Measurements from ENCODE around the gene IZUMO1R.
"Not testable (repeated sequence)": the region's sequence is repeated elsewhere in the genome, so short reads cannot be mapped to it uniquely, and the experiment has no call there.

Gene IZUMO1R

DNA sequence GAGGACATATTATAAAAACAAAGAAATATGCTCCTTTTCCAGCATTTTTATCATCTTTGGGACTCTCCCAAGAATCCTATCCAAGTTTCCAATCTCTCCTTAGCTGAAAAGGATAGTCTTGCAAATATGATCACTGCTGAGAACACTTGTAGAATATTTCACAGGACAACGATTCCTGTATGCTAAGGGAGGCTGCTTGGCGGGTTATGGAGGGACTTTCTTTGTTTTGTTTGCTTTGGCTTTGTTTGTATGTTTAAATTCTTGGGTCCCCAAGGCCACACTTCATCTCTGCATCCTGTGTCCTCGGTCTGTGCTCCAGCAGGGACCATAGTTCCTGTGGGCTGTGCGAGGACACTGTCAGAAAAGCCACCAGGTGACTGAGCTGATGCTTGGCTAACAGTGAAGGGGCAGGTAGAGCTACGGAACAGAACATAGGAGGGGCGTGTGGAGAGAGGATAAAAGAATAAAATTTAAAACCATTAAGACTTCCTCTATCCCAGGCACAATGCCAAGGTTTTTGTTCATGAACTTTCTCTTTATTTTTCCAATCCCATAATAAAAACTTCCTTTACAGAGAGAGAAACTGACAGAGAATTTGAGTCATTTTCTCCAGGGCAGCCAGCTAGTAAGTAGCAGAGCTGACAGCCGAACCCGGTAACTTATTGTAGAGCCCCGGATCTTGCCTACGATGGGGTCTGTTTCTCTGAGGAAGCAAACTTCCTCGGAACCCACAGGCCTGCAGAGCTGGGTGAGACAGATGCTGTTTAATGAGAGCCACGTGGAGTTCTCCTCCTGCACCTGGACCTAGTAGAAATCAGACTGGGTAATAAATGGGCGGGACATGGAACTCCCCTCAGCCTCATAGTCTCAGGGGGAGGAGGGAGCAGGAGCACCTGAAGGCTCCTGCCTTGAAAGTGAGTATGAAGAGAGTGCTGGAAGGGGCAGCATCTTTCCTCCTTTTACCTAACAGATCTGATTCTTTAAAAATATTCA is at the start of gene IZUMO1R:
Gene IZUMO1R, plus strand, starts transcription at position 615 of the 993 bp plus-strand sequence. CDS start 1,057 bp downstream, outside the sequence.
- no peak for DNase-seq

DNA sequence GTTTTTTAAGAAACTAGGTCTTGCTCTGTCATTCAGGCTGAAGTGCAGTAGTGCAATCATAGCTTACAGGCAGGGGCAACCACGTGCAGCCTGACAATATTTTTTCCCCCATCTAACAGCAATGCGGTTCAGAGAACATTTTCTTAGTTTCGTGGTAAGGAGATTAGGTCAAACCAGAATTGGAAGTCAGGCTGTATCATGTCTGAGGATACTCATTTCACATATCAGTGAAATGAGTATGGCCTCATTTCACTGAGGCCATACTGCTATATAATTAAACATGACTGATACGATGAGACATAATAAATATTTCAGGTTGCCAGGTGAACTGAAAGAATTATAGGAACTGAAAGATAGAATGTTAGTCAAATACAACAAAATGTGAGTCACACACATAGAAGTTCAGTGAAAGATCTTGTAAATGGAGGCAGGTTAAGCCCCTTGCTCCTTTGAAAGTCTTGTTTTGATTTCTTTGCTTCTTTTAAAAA is 32.5 kb upstream of the IZUMO1R start:
- DNase-seq: no peak

GRCh38 chr11:94272738-94273313 is 31.6 kb upstream of the IZUMO1R start:
- DNase-seq: no peak

DNA sequence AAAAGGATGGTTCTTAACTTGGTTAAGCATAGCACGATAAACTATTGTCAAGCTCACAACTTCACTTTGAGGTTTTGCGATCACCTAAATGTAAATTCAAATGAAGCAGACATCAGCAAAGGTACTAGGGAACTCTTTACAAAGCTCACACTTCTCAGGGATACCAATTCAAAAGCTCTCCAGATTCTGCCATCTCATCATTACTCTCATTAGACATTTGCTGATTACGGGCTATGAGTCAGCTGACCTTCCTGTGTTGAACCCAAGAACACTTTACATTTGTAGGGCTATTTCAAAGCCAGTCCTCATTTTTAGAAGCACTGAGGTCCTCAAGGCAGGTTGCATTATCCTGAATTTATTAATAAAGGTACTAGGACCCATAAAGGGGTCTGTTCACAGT is 28.4 kb upstream of the IZUMO1R start:
- DNase-seq: no peak

- no peak for DNase-seq
These were observed 27.4 kb upstream of the IZUMO1R start for GRCh38 chr11:94276943-94277342.

- DNase-seq: not testable (repeated sequence)
These were observed 26.2 kb upstream of the IZUMO1R start for GRCh38 chr11:94278207-94278606.

DNA sequence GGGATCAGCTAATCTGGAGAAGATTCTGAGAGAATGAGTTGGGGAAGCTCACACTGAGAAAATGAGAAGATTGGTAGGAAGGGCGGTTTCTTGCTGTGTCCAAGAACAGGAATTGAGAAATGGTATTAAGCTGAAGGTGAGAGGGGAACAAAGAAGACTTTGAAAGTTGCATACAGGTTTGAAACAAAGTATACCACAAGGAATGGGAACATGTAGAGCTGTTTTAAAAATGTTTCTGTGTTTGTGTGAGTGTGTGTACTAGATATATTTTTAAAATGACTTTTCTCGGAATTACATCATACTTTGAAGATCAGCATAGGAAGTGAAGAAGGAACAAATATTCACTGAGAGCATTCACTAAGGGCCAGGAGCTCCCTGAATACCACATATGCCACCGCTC is 24.4 kb upstream of the IZUMO1R start:
- no peak for DNase-seq

GRCh38 chr11:94281324-94281723 is 23.1 kb upstream of the IZUMO1R start:
- DNase-seq: no peak

- no peak for DNase-seq
These were observed 20.7 kb upstream of the IZUMO1R start for GRCh38 chr11:94283678-94284077.

DNA sequence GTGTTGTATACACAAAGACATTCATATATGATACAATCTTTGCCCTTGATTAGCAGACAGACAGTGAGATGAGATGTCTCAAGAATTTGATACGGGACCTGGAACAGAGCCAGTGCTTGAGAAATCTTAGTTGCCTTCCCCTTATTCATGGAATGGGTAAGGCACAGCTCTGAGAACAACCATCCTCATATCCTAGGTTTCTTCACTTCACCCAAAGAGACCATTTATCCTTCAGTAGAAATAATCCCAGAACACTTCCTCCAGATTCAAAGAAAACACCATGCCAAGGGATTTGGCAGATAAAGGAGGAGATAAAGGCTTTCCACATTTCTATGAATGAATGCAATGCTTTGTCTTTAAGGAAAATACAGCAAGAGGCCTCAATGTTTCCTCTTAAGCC is 8.8 kb upstream of the IZUMO1R start:
- DNase-seq: no peak

DNA sequence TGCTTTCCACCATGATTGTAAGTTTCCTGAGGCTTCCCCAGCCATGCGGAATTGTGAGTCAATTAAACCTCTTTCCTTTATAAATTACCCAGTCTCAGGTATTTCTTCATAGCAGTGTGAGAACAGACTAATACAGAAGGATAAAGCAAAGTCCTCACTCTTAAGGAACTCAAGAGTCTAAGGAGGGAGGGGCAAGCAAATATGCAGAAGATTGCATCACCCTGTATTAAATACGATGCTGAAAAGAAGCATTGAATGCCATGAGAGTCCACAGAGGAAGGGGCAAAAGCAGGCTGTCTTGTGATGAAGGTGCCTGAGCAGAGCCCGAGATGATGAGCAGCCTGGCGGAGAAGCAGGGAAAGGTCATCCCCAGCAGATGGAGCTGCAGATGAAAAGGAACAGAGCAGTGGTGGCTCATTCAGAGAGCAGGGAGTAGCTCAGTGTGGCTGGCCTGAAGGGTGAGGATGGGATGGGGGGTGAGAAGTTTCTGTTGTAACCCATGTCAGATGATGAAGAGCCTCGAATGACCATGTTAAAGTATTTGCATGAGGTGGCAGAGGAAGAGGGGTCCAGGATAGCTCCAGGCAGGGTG is 6.3 kb upstream of the IZUMO1R start:
- no peak for DNase-seq

GRCh38 chr11:94302776-94303175 is 1.6 kb upstream of the IZUMO1R start:
- no peak for DNase-seq

DNA sequence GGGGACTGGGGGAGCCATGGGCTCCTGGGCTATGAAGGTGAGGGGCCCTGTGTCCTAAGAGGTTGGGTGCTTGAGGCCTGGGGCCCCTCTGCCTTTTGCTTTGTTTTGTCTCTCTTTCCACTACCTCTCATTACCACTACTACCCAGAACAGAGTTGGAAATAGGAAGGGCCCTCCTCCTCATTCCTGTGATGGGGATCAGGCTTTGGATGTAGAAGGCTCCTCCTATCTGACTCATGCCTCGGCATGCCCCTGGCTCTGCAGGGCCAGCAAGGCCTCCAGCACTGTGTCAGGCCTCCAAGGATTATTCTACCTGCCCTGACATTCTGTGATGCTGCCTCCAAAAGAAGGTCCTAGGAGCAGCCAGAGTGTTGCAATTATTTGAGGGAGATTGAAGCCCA is 766 bp downstream of the IZUMO1R start:
- no peak for DNase-seq

- DNase-seq: no peak
These were observed 2.9 kb downstream of the IZUMO1R start for GRCh38 chr11:94307101-94307791.

- DNase-seq: no peak
These were observed 3.6 kb downstream of the IZUMO1R start for GRCh38 chr11:94308024-94308423.

DNA sequence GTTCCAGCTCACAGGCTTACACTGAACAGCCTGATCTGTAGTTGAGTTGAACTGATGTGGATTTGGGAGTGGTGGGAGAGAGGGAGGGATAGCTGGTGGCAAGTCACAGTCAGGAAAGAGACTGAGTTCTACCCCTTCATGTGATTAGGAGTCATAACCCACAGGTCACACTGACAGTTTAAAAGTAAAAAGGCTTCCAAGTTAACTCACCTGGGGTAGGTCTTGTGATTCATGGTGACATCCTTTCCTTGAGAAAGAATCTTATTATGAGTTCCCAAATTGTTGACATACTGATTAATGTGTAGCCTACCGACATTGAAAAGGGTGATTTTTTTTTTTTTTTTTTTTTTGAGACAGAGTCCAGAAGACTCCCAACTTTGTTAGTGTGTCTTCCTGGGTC is 5.4 kb downstream of the IZUMO1R start:
- no peak for DNase-seq

GRCh38 chr11:94310191-94310875 is 6.0 kb downstream of the IZUMO1R start:
- DNase-seq: no peak

DNA sequence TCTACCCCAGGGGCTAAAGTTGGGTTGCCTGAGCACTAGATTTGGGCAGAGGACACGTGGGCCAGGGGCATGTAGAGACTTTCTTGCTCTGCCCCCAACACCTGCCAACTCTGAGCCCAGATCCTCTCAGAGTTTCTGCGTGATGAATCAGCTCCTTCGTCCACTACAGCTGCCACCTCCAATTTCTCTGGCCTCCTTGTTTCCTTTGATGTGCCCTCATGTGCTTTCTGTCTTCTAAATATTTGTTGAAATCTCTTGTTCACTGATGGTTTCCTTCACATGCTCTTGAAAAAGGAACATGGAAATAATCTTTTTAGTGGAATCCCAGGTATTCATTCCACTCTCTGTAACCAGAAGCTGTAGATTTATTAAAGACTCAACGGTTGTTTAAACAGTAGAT is 8.0 kb downstream of the IZUMO1R start:
- no peak for DNase-seq

- no peak for DNase-seq
These were observed 9.7 kb downstream of the IZUMO1R start for GRCh38 chr11:94314064-94314463.

- DNase-seq: no peak
These were observed 11.3 kb downstream of the IZUMO1R start for GRCh38 chr11:94315664-94316063.

- DNase-seq: no peak
These were observed 18.1 kb downstream of the IZUMO1R start for GRCh38 chr11:94322501-94322900.

Data from amygdala (tissue), 56 donors.